DOHH2 (cell line): ENCODE results near the gene EYA4.

Experiments
- CTCF ChIP-seq: fragments of 200-600 bp; sonication (generic); IDR thresholded peaks from one replicate; pipeline ENCODE4 v1.5.1; 2014; ENCODE audit warnings: antibody characterized with exemption, mild to moderate bottlenecking, low read depth, low read length; ENCODE audit not compliant: poor library complexity, severe bottlenecking
- EZH2phosphoT487 ChIP-seq: fragments of 200-600 bp; sonication (generic); IDR thresholded peaks from 2 replicates; pipeline ENCODE4 v1.6.1; 2017; ENCODE audit warnings: borderline replicate concordance, mild to moderate bottlenecking, antibody characterized with exemption, low read length, moderate library complexity, mixed read lengths

- TF ChIP-seq CTCF (no peak), EZH2phosphoT487 (no peak)
These were observed 109.8 kb downstream of the EYA4 start for GRCh38 chr6:133350928-133351327.
